ENCODE measurements around the gene NUMB. TPM values are rescaled to one million over a fixed set of nuclear protein-coding genes. Genes with fewer than 3 reads are reported as not detected.

NUMB gene
- total and polyA plus RNA-seq, 2 of the 4 experiments (the other 2 are of a cell fraction): 45.9 to 114 TPM

GRCh38 chr14:73463411-73463810 is 5.1 kb upstream of the NUMB start:
- peaks cover 3 to 45% of the 10 kb centered on the region in 2 experiments; a peak in 2 of 4 replicates for H3K79me1 ChIP-seq (ENCODE audit: low read depth in 1 of 2, low read length in 2 of 2)
- H2BK15ac ChIP-seq (ENCODE audit: low read depth, low read length): peak overlapping the region; percentile 86; the same call in 2 of the 3 replicates
- H4K91ac ChIP-seq (ENCODE audit: insufficient read depth, low read depth, low read length): peak overlapping the region; percentile 91
- H2AFZ ChIP-seq (replicated peaks; ENCODE audit: low read length, poor library complexity): peak overlapping the region; percentile 70
- H2AK5ac ChIP-seq (ENCODE audit: low read depth, low read length): peak overlapping the region; percentile 65
- POLR2A ChIA-PET (ENCODE audit: unreplicated experiment): interaction anchor here (0.5 kb wide), 2 partner anchors 178 to 181 kb away, joined by 3 to 4 read pairs; no protein-coding TSS in a partner anchor
- CTCF ChIA-PET: interaction anchor here (1.1 to 1.7 kb wide), 2 partner anchors 9 to 146 kb away, joined by 3 to 5 read pairs; no protein-coding TSS in a partner anchor
- H3K14ac ChIP-seq (replicated peaks; ENCODE audit: low read depth, low read length): peak overlapping the region; percentile 79
- intact Hi-C loops (cut with micrococcal nuclease): no loop called here
- H4K20me1 ChIP-seq (ENCODE audit: insufficient read depth, low read length): no peaks in the 10 kb centered on the region
- peak overlapping the region; percentile 92 for H3K4ac ChIP-seq (ENCODE audit: low read depth, low read length)
- peak overlapping the region; percentile 23 for H3K56ac ChIP-seq (ENCODE audit: extremely low read depth, insufficient read depth, low read length)
- peak overlapping the region; percentile 59 for H2AK9ac ChIP-seq (replicated peaks; ENCODE audit: low read depth, low read length, poor library complexity)
- peak overlapping the region; percentile 98 for H3K18ac ChIP-seq (ENCODE audit: low read depth, low read length)
- WGBS, 2 experiments (ENCODE audit: extremely low coverage in 2 of 2, insufficient read length in 1 of 2): 12% methylated on average over 3 of the region's 5 CpGs; no CpG with 5 or more reads in 1 of the 2 experiments
- dilution Hi-C loops (cut with HindIII; ENCODE audit: low sequenced_read_pairs, unreplicated experiment): loop anchor here (25.0 kb wide), 1 partner anchor 176 kb away; no protein-coding TSS in a partner anchor
- peaks cover 29% of the 10 kb centered on the region for H3K4me1 ChIP-seq (ENCODE audit: control insufficient read depth, insufficient read depth, low read length)
- H2BK20ac ChIP-seq (ENCODE audit: low read depth, low read length): peak overlapping the region; percentile 56
- in situ Hi-C loops (cut with MboI; ENCODE audit: low sequenced_read_pairs): no loop called here
- H3K9ac ChIP-seq (ENCODE audit: low read depth, low read length): no peak overlapping the region; the same call in 1 of the 2 replicates
- H4K8ac ChIP-seq (ENCODE audit: low read depth in 2 of 2, low read length in 2 of 2): peak overlapping the region; percentile 53 to 91
- H3K36me3 ChIP-seq (ENCODE audit: control insufficient read depth, insufficient read depth, low read length): no peaks in the 10 kb centered on the region
- no peaks in the 10 kb centered on the region for H3K9me3 ChIP-seq (ENCODE audit: control insufficient read depth, insufficient read depth, low read length)
- DNase-seq (peak; percentile 98), ATAC-seq (ENCODE audit: low read depth) (peak; percentile 2; the same call in 1 of the 2 replicates)
- H2BK120ac ChIP-seq (ENCODE audit: low read depth, low read length): peak overlapping the region; percentile 96
- peak overlapping the region; percentile 8; the same call in 1 of the 2 replicates for H3K4me3 ChIP-seq (ENCODE audit: insufficient read depth, low read depth, low read length)
- peak overlapping the region; percentile 69 for H3K27ac ChIP-seq (ENCODE audit: insufficient read depth, low read length)
- peak overlapping the region; percentile 99 for H4K5ac ChIP-seq (ENCODE audit: low read depth, low read length)
- H3K4me2 ChIP-seq (ENCODE audit: low read depth, low read length): peak overlapping the region; percentile 67
- BruUV-seq (replicated peaks): no TSS peak
- peaks cover 25% of the 10 kb centered on the region for H3K9me1 ChIP-seq (ENCODE audit: insufficient read depth, low read length)
- peak overlapping the region; percentile 92 for H2BK5ac ChIP-seq (ENCODE audit: low read depth, low read length, poor library complexity, severe bottlenecking)
- no peaks in the 10 kb centered on the region for H3K27me3 ChIP-seq (ENCODE audit: control insufficient read depth, insufficient read depth, low read length)
- peak overlapping the region; percentile 88 for H3K23ac ChIP-seq (ENCODE audit: low read depth, low read length)
- TF ChIP-seq MAZ (IDR thresholded peaks at IDR 0.05; ENCODE audit: borderline replicate concordance, low read depth, low read length) (peak; percentile 41; the same call in 1 of the 2 replicates), USF2 (IDR thresholded peaks at IDR 0.05; ENCODE audit: low read depth, low read length) (no peak), MXI1 (IDR thresholded peaks at IDR 0.05; ENCODE audit: borderline replicate concordance, low read depth, low read length) (peak; percentile 64; the same call in 1 of the 2 replicates), FOS (IDR thresholded peaks at IDR 0.05; ENCODE audit: low read depth, low read length) (peak; percentile 68), SMC3 (IDR thresholded peaks at IDR 0.05; ENCODE audit: low read depth, low read length) (no peak), RAD21 (IDR thresholded peaks at IDR 0.05; ENCODE audit: low read length) (peak; percentile 8; the same call in 1 of the 2 replicates), RCOR1 (IDR thresholded peaks at IDR 0.05; ENCODE audit: insufficient replicate concordance, low read length) (peak; percentile 44), ELK1 (IDR thresholded peaks at IDR 0.05; ENCODE audit: borderline replicate concordance, low read depth, low read length) (no peak), NFE2L2 (IDR thresholded peaks at IDR 0.05; ENCODE audit: low read depth, low read length) (no peak), POLR2A (IDR thresholded peaks at IDR 0.05; ENCODE audit: low read depth, low read length) (peak; percentile 77; the same call in 1 of the 2 replicates), RFX5 (IDR thresholded peaks at IDR 0.05; ENCODE audit: low read depth, low read length) (peak; percentile 46; the same call in 1 of the 2 replicates), MAFK (IDR thresholded peaks at IDR 0.05; ENCODE audit: low read depth, low read length) (peak; percentile 3; the same call in 1 of the 2 replicates), CTCF (conservative IDR thresholded peaks at IDR 0.05; ENCODE audit: low read depth, low read length) (no peak), CHD1 (IDR thresholded peaks at IDR 0.05; ENCODE audit: low read depth, low read length) (no peak), BHLHE40 (IDR thresholded peaks at IDR 0.05; ENCODE audit: low read depth, low read length) (no peak)

Data from IMR-90 (cell line).